Right lung (tissue), 5 donors: ENCODE measurements around the gene P2RY14. TPM values are rescaled to one million over a fixed set of nuclear protein-coding genes. Genes with fewer than 3 reads are reported as not detected.

Experiments used
- DNase-seq, 2 donors: peaks; one replicate each; pipeline ENCODE4 v3.0.0-alpha.2; 2013
- polyA plus RNA-seq, 5 donors: library from polyadenylated mRNA; unstranded; fragments of 120-200 nt; gene quantifications; one replicate each; pipeline versions ENCODE4 v1.2.1 to v1.2.3, GENCODE V29; 2013; ENCODE audit warnings: inconsistent platforms in 1 of 5, low replicate concordance in 1 of 5; ENCODE audit not compliant: insufficient read length in 5 of 5, insufficient read depth in 1 of 5

P2RY14 gene
- polyA plus RNA-seq, 5 donors: 3.9 to 7.3 (median 5.4) TPM

GRCh38 chr3:151303751-151304150 is 25.4 kb upstream of the P2RY14 start:
- DNase-seq: no peak

GRCh38 chr3:151301787-151302186 is 23.4 kb upstream of the P2RY14 start:
- no peak for DNase-seq

- DNase-seq: no peak
Observed at GRCh38 chr3:151300539-151300938, 22.2 kb upstream of the P2RY14 start.

- DNase-seq: no peak
Observed at GRCh38 chr3:151299006-151299405, 20.7 kb upstream of the P2RY14 start.

- no peak for DNase-seq
Observed at GRCh38 chr3:151297429-151297828, 19.1 kb upstream of the P2RY14 start.

- DNase-seq: no peak
Observed at GRCh38 chr3:151296226-151296625, 17.9 kb upstream of the P2RY14 start.

- no peak for DNase-seq
Observed at GRCh38 chr3:151293127-151293526, 14.8 kb upstream of the P2RY14 start.

- no peak for DNase-seq
Observed at GRCh38 chr3:151290673-151291072, 12.3 kb upstream of the P2RY14 start.

- DNase-seq: no peak
Observed at GRCh38 chr3:151289445-151289844, 11.1 kb upstream of the P2RY14 start.

- DNase-seq: no peak
Observed at GRCh38 chr3:151285940-151286339, 7.6 kb upstream of the P2RY14 start.

GRCh38 chr3:151283907-151284461 is 5.6 kb upstream of the P2RY14 start:
- no peak for DNase-seq

GRCh38 chr3:151283387-151283786 is 5.0 kb upstream of the P2RY14 start:
- DNase-seq: no peak

- peak in 1 of 2 donors; percentile 55 for DNase-seq
Observed at GRCh38 chr3:151282921-151283320, 4.6 kb upstream of the P2RY14 start.

- DNase-seq: no peak
Observed at GRCh38 chr3:151281671-151282324, 3.5 kb upstream of the P2RY14 start.

- DNase-seq: no peak
Observed at GRCh38 chr3:151276687-151277042, 1.7 kb downstream of the P2RY14 start.

GRCh38 chr3:151276038-151276686 is 2.2 kb downstream of the P2RY14 start:
- DNase-seq: no peak

GRCh38 chr3:151275091-151275490 is 3.3 kb downstream of the P2RY14 start:
- DNase-seq: no peak

GRCh38 chr3:151269631-151270030 is 8.7 kb downstream of the P2RY14 start:
- no peak for DNase-seq

GRCh38 chr3:151268267-151269235 is 9.8 kb downstream of the P2RY14 start:
- DNase-seq: no peak

- DNase-seq: no peak
Observed at GRCh38 chr3:151267066-151267465, 11.3 kb downstream of the P2RY14 start.

GRCh38 chr3:151265866-151266265 is 12.5 kb downstream of the P2RY14 start:
- no peak for DNase-seq

GRCh38 chr3:151265166-151265565 is 13.2 kb downstream of the P2RY14 start:
- DNase-seq: no peak
